IPS-18a (cell line): ENCODE measurements around the gene REXO5.
"Not testable (repeated sequence)": the region's sequence is repeated elsewhere in the genome, so short reads cannot be mapped to it uniquely, and the experiment has no call there.

Experiments used
- H3K27ac ChIP-seq: one replicate; pipeline ENCODE4 v1.5.1; 2013; ENCODE audit warnings: low read length
- H3K27me3 ChIP-seq: one replicate; pipeline ENCODE4 v1.6.1; 2013; ENCODE audit warnings: mild to moderate bottlenecking, low read length; ENCODE audit not compliant: control insufficient read depth, insufficient read depth
- H3K36me3 ChIP-seq: one replicate; pipeline ENCODE4 v1.6.1; 2013; ENCODE audit warnings: low read depth, low read length; ENCODE audit not compliant: control insufficient read depth
- H3K4me1 ChIP-seq: one replicate; pipeline ENCODE4 v1.6.1; 2013; ENCODE audit warnings: low read depth, low read length; ENCODE audit not compliant: control insufficient read depth
- H3K4me3 ChIP-seq: one replicate; pipeline ENCODE4 v1.5.1; 2013; ENCODE audit warnings: low read length
- H3K9ac ChIP-seq: one replicate; pipeline ENCODE4 v1.6.1; 2013; ENCODE audit warnings: mild to moderate bottlenecking, low read length, moderate library complexity
- H3K9me3 ChIP-seq: one replicate; pipeline ENCODE4 v1.6.1; 2013; ENCODE audit warnings: low read depth, low read length; ENCODE audit not compliant: control insufficient read depth

Gene REXO5

GRCh38 chr16:20853981-20854620 lies 47.8 kb downstream of the REXO5 start:
- peaks cover 5% of the 10 kb centered on the region for H3K4me1 ChIP-seq

DNA sequence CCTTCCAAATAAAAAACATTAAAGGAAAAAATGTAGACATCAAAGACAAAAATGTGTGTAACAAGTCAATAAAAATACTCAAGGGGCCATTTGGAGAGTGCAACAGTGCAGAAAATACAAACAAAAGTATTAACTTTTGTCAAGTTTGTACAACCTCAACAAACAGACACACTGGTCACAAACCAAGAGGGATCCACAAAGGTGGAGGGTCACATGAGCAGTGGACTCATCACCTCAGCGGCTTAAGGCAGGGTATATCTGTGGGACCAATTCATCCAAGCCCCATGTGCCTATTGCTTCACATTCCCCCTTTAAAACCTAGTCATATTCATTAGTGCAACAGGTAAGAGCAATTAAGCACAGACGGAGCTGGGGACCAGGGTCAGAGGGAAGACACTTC lies 48.6 kb downstream of the REXO5 start:
- no peak overlapping the region for H3K27ac ChIP-seq
- no peak overlapping the region for H3K4me3 ChIP-seq
- H3K4me1 ChIP-seq, result peaks cover 13% of the 10 kb centered on the region
- H3K27me3 ChIP-seq, result no peaks in the 10 kb centered on the region
- H3K9ac ChIP-seq, result no peak overlapping the region
- peaks cover 2% of the 10 kb centered on the region for H3K36me3 ChIP-seq
- no peaks in the 10 kb centered on the region for H3K9me3 ChIP-seq

More at GRCh38 chr16:20853981-20854620, 47.8 kb downstream of the REXO5 start:
- no peak overlapping the region for H3K27ac ChIP-seq
- H3K9ac ChIP-seq, result no peak overlapping the region
- no peaks in the 10 kb centered on the region for H3K9me3 ChIP-seq
- no peak overlapping the region for H3K4me3 ChIP-seq
- H3K27me3 ChIP-seq, result no peaks in the 10 kb centered on the region
- no peaks in the 10 kb centered on the region for H3K36me3 ChIP-seq

DNA sequence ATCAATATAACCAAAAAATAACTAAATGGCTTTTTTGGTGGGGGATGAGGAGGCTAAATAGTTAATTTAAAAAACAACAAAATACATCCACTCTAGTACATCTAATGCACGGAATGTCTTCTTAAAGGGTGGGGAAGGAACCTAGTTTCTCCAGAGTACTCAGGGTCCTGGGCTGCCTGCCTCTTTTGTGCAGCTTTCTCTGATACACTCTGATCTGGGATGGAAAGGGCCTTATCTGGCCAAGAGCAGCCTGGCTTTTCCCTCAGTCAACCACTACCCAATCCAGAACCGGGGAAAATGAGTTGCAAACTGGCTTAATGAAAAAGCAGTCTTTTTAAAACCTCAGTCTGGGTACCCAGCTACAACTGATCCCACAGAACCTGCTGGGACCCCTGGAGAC lies 51.0 kb downstream of the REXO5 start:
- no peaks in the 10 kb centered on the region for H3K9me3 ChIP-seq
- no peak overlapping the region for H3K4me3 ChIP-seq
- H3K27ac ChIP-seq, result no peak overlapping the region
- no peak overlapping the region for H3K9ac ChIP-seq
- H3K36me3 ChIP-seq, result peaks cover 8% of the 10 kb centered on the region
- no peaks in the 10 kb centered on the region for H3K27me3 ChIP-seq
- H3K4me1 ChIP-seq, result peaks cover 13% of the 10 kb centered on the region

DNA sequence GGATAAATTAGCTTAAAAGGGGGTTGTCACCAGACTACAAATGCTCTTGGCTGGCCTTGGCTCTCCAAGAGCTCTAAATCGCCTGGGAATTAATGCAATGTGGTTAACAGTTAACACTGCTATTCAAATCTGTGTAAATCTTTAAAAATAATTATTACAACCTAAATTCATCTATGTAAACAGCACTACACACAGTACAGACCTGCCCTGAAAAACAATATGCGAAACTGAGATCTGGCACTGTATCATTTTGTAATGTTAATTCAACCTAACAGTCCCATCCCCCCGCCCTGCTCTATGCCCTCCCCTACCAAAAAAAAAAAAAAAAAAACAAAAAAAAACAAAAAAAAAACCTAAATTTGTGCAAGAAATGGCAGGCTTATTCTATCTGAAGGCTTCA lies 52.9 kb downstream of the REXO5 start:
- Histone ChIP-seq H3K9ac (no peak overlapping the region), H3K27ac (no peak overlapping the region), H3K4me1 (peaks cover 21% of the 10 kb centered on the region), H3K9me3 (no peaks in the 10 kb centered on the region), H3K36me3 (peaks cover 8% of the 10 kb centered on the region), H3K27me3 (no peaks in the 10 kb centered on the region), H3K4me3 (no peak overlapping the region)

DNA sequence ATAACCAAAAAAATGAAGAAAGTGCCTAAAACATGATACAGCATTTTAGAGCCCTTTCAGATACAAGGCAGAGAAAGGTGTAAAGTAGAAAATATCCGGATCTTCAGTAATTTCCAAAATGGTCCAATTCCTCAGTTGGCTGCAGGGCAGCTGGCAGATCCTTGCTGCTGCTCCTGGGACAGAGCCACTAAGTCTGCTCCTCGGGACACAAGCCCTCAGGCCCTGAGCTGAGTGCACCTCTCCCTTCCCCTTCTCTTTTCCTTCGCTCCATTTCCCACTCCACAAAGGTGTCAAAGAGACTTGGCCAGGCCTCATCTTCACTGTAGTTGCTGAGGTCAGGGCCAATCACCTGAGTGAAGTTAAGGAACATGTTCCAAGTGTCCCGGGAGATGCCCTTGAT lies 53.4 kb downstream of the REXO5 start:
- no peak overlapping the region for H3K27ac ChIP-seq
- H3K4me1 ChIP-seq, result peaks cover 21% of the 10 kb centered on the region
- H3K9ac ChIP-seq, result no peak overlapping the region
- H3K4me3 ChIP-seq, result no peak overlapping the region
- no peaks in the 10 kb centered on the region for H3K27me3 ChIP-seq
- no peaks in the 10 kb centered on the region for H3K9me3 ChIP-seq
- peaks cover 8% of the 10 kb centered on the region for H3K36me3 ChIP-seq

GRCh38 chr16:20860361-20860760 lies 54.0 kb downstream of the REXO5 start:
- peaks cover 21% of the 10 kb centered on the region for H3K4me1 ChIP-seq
- H3K27me3 ChIP-seq, result no peaks in the 10 kb centered on the region
- no peak overlapping the region for H3K9ac ChIP-seq
- H3K4me3 ChIP-seq, result no peak overlapping the region
- H3K27ac ChIP-seq, result no peak overlapping the region
- H3K9me3 ChIP-seq, result no peaks in the 10 kb centered on the region
- peaks cover 8% of the 10 kb centered on the region for H3K36me3 ChIP-seq

DNA sequence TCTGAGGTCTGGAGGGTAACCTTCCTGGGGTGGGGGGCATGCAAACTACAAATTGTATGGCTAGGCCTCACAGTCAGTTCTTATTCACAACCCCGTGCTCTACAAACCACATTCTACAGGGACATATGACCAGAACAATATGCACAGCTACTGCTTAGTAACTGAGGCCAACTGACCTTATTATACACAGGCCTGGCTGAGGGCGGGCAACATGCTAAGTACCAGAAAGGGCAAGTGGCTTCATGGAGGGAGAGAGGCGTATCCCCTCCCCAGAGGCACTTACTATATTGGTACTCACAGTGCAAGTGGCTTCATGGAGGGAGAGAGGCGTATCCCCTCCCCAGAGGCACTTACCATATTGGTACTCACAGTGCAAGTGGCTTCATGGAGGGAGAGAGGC lies 54.7 kb downstream of the REXO5 start:
- not testable (repeated sequence) for H3K36me3 ChIP-seq

DNA sequence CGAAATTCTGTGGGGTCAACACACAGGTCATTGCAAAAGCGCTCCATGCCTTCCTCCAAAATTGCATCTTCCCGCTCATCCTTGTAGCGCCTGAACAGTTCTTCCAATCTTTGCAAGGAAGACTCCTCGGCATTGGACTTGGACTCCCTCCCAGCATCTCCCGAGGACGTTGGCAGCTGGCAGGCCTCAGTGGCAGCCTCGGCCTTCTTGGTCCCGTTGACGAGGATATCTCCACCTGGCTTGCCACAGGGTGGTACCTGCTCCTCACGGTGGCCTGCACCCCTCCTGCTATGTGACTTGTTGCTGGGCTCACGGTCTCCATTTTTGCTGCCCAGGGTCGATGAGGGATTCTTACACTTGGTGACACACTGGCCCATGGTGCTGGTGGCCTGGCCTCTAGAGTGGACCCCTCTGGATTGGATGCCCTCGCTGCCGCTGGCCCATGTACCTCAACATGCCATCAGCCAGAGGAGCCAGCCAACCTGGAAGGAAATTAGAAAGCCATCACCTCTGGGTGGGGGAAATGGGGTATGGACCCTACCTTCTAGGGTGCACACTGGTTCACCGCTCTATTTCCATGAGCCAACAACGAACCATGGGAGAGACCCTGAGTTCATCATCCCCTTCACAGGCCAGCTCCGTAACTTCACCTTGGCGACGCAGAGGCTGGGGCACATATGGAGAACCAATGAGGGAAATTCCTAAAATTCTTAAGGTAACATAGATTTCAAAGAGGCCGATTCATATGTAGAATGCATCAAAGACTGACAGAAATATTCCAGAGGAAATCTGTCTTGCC lies 56.0 kb downstream of the REXO5 start:
- H3K4me1 ChIP-seq, result peaks cover 28% of the 10 kb centered on the region
- peaks cover 8% of the 10 kb centered on the region for H3K36me3 ChIP-seq
- H3K27me3 ChIP-seq, result no peaks in the 10 kb centered on the region
- no peak overlapping the region for H3K27ac ChIP-seq
- H3K9ac ChIP-seq, result no peak overlapping the region
- no peaks in the 10 kb centered on the region for H3K9me3 ChIP-seq
- no peak overlapping the region for H3K4me3 ChIP-seq

More for the DNA sequence above, 54.7 kb downstream of the REXO5 start:
- not testable (repeated sequence) for H3K9me3 ChIP-seq, H3K27ac ChIP-seq, H3K9ac ChIP-seq, H3K4me3 ChIP-seq, H3K27me3 ChIP-seq
- H3K4me1 ChIP-seq, result peaks cover 24% of the 10 kb centered on the region

DNA sequence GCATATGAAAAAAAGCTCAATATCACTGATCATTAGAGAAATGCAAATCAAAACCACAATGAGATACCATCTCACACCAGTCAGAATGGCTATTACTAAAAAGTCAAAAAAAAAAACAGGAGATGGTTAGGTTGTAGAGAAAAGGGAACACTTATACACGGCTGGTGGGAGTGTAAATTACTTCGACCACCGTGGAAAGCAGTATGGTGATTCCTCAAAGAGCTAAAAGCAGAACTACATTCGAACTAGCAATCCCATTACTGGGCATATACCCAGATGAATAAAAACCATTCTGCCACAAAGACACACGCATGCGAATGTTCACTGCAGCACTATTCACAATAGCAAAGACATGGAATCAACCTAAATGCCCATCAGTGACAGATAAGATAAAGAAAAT lies 58.0 kb downstream of the REXO5 start:
- H3K36me3 ChIP-seq, H3K9me3 ChIP-seq, H3K27ac ChIP-seq, H3K4me3 ChIP-seq, H3K9ac ChIP-seq, H3K27me3 ChIP-seq: not testable (repeated sequence)
- H3K4me1 ChIP-seq, result peaks cover 22% of the 10 kb centered on the region

- Histone ChIP-seq H3K4me1 (peaks cover 16% of the 10 kb centered on the region), H3K36me3 (peaks cover 4% of the 10 kb centered on the region), H3K9me3 (no peaks in the 10 kb centered on the region), H3K4me3 (no peak overlapping the region), H3K27me3 (no peaks in the 10 kb centered on the region), H3K27ac (no peak overlapping the region), H3K9ac (no peak overlapping the region)
Measured at GRCh38 chr16:20865420-20866131, 59.2 kb downstream of the REXO5 start.

- Histone ChIP-seq H3K27me3 (no peaks in the 10 kb centered on the region), H3K4me3 (no peak overlapping the region), H3K36me3 (peaks cover 4% of the 10 kb centered on the region), H3K9ac (no peak overlapping the region), H3K9me3 (no peaks in the 10 kb centered on the region), H3K4me1 (peaks cover 16% of the 10 kb centered on the region), H3K27ac (no peak overlapping the region)
Measured at GRCh38 chr16:20866145-20866772, 59.9 kb downstream of the REXO5 start.
